HG03571 (cell line): Measurements from ENCODE around the gene FGF14.

Source experiments
- ATAC-seq: cut with Tn5 transposase; IDR thresholded peaks from one replicate; pipeline ENCODE4 v1.9.1; 2021; ENCODE audit not compliant: unreplicated experiment

FGF14 gene

DNA sequence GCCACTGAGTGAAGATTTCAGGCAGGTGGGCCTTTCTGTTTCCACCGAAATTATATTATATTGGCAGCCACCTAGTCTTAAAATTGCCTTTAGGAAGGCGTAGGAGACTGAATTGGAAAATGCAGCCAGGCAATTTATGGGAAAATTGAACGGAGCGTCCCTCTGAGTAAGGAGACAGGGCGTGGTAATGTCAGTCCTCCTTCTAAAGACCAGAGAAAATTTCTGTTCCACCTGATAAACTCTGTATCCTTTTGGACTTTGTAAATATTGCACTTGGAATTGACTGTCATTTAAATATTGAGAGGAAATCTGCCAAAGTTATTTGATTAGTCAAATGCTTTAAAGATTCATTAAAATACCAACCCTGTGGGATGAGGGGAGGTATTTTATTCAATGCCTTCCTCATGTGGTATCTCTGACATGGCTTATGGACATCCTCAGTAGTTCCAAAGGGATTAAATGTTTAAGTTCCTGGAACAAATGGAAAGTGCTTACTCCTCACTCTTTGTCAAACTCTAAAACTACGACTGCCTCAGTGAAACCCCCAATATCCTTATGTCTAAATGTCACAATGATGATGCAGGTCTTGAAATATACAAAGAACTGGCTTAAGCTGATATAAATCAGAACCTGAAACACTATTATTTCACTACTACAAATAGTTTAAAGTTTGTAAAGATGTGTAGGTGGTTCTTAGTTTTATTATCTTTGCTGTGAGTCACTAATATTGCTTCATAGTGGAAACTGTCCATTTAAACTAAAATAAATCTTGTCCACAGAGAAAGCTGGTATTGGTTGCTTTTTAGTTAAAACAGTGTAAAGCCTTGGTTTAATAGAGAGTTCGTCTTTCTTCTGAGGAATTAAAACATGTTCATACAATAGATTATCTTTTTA lies 203.2 kb downstream of the FGF14 start:
- no peak for ATAC-seq

DNA sequence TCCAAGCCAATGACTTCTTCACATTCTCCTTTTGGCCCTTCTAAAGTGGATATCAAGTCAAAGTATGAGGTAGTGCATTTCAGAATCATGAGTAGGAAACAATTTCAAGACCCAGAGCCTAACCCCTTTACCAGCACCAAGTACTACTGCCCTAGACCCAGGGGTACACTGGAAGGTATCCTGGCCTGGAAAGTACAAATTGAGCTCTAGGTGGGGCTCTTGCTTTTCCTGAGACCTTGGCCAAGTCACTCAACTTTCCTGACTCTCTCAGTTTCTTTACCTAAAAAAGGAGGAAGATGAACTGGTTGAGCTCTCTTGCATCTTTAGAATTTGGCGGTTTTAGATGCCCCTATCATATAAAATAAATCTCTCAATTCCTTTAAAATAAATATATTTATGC lies 204.7 kb downstream of the FGF14 start:
- ATAC-seq: no peak

DNA sequence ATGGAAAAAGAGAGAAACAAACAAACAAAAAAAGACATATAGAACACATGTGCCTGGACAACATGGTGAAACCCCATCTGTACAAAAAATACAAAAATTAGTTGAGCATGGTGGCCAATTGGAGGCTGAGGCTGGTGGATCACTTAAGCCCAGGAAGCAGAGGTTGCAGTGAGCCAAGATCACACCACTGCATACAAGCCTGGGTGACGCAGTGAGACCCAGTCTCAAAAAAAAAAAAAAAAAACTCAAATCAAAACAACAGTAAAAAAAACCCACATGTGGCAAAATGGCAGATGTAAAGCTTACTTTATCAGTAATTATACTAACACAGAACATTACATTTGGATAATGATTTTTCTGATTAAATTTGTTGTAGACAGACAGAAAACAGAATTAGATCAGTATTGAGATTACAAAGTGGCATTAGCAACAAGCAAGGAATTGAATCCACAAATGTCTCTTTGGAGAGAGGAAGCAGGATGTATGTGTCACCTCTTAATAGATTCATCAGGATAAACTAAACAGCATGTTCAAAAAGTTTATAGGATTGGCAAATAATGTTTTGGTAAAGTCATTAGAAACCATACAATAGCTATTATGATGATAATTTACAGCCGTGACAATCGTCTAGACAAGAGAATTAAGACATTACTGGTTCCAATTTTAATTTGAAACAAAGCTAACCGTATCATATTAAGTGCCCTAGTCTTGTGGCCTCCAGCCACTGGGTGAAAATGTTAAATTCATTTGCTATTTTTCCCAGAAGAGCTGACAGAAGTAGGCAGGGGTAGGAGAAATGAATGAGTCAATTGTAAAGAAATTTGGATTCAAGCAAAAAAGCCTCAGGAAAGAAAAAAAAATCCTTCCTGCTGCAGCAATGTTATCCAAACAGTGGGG lies 206.0 kb downstream of the FGF14 start:
- no peak for ATAC-seq

DNA sequence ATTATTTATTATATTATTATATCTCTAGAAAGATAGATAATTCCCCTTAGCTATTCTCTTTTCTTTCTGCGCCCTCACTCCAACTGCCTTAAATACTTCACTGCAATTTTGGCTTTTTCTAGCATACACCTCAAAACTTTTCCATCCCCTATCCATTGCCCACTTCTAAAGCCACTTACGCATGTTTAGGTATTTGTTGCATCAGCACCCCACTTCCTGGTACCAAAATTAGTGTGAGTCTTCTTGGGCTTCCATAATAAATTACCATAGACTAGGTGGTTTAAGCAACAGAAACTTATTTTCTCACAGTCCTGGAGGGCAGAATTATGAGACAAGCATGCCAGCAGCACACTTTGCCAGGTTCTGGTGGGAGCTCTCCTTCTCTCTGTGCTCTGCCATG lies 209.0 kb downstream of the FGF14 start:
- no peak for ATAC-seq

DNA sequence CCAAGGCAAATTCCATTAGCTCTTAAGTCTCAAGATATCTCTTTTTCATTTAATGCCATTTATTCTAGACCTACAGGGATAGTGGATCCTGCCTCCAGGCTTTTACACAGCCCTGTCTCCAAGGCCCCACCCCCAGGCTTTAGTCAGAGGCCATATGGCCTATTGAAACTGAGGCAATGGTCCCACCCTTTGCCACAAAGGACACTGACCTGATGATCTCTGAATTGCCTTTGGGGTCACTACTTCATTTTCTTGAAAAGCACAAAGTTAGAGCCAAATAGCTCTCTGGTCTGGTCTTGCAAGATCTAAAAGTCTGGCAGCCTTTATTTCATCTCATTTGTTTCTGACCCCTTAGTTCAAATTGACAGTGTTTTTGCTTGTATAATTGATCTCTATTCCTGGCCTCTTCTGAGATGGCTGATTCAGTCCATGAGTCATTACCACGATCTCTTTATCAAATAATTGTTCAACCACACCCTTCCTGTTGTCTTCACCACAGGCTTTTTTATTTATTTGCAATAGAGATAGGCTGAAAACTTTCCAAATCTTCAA lies 209.8 kb downstream of the FGF14 start:
- ATAC-seq: no peak

DNA sequence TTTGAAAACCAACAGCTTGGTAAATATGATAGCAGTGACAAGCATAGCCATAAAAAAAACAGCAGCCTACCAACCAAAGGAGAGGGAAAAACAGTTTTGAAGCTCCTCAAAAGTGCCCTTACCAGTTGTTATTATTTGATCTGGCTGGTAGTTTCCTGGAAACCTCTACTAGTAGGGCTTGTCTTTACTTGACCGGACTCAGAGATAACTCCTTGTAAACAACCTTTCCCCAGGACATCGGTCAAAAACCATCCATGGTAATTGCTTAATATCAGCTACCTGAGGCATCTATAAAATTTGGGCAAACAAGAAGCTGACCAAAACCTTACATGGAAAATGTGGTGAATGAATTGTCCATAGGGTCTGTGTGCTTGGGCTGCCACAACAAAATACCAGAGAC lies 210.9 kb downstream of the FGF14 start:
- ATAC-seq: no peak

DNA sequence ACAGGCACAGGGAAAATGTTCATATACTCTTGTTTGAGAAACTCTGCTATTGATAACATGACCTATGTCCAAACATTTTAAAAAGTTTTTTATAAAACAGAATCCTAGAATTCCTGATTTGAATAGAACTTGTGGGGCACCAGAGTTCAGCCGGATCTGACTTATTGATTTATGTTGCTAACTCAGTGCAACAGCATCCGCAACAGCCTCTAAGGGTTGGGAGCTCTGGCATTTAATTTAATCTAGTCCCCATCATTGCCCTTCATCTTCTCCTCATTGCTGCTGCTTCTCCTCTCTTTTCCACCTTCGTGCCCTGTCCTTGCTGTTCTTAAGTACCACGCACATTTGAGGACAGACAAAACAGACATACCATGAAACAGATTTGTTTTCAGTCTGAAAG lies 214.5 kb downstream of the FGF14 start:
- ATAC-seq: no peak

DNA sequence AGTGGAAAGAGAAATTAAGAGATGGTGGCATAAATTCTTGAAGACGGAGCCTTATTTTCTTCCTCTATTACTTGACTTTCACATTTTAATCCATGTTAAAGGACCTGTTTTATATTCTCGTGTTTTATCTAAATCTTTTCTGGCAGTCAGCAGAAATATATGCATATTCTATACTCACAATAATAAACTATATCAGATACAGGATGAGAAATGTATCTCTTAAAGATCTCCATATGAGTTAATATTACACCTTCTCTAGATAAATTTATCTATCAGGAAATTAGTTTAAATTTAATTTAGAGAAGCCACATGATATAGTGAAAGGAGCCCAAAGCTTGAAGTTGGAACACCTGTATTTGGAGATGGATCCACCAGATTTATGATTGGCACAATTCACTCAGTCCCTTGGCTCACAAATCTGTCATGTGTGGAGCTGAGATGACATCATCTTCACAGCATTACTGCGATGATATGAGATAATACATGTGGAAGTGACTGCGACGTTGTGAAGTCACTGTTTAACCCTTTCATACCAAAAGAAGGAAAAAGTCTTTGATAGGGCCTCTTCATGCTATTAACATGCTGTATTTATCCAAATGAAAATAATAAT lies 216.4 kb downstream of the FGF14 start:
- ATAC-seq: no peak

DNA sequence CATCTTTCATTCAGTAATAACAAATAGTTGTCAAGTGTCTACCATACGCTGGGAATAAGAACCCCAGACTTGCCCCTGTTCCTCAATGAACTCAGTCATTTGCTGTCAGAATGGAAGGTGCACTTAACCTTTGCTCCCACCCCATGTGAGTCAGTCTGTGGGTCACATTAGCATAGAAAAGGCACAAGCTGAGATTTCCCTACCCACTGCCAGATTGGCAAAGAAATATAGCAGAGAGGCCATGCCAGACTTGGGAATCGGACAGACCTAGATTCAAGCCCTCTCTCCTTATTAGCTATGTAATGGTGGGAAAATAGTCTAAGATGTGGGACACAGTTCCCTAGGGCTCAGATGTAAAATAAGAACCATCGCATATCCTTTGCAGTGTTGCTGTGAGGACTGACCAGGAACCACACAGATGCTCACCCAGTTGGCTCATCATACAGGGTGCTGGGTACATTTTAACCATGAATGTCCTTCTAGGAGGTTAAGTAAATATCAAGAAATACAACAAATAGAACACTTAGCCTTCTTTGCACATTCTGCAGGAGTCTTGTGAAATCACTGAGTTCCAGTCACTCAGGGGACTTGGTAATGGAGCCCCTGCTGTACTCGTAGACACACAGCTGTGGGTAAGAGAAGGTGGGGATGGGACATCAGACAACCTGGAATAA lies 218.2 kb downstream of the FGF14 start:
- no peak for ATAC-seq

DNA sequence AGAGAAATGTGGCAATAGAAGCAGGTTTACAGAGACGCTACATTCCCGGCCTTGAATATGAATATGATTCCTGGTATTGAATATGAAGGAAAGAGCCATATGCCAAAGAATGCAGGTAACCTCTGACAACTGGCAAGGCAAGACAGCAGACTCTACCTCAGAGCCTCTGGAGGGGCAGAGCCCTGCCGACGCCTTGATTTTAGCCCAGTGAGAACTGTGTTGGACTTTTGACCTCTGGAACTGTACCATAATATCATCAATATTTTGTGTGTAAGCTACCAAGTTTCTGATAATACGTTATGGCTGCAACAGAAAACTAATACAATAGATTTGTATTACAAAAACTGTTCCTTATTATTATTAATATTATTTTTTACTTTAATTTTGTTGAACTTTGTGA lies 219.7 kb downstream of the FGF14 start:
- no peak for ATAC-seq

DNA sequence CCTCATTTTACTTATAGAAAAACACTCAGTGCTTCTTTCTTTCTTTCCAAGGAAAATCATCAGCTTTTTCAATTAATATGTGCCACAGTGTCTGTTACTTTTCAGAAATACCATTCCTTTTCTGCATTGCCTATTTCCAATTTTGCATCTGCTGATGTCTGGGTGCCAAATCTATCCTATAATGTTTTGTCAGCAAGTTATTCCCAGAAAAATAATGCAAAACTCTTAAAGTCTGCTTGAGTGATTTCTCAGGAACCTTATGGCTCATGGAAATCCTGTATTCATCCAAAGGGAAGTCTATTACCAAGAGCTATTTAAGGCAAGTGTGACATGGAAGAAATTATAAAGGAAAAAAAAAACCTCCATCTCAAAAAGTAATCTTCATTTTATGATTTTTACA lies 224.4 kb downstream of the FGF14 start:
- no peak for ATAC-seq

DNA sequence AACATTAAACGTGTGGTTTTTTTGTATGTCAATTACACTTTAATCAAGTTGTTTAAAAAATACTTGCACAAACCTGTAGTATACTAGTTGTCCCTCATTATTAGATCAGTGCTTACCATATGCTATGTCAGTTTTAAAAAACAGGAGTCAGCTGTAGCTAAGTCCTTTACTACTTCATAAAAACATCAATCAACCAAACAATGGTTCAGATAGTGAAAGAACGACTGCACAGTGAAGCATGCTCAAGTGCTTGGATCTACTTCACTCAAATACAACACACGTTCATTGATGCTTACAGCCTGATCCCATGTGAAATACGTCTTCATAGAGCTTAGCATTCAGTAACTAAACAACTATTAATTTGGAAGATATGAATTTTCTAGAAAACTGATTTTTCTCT lies 225.0 kb downstream of the FGF14 start:
- ATAC-seq: no peak

DNA sequence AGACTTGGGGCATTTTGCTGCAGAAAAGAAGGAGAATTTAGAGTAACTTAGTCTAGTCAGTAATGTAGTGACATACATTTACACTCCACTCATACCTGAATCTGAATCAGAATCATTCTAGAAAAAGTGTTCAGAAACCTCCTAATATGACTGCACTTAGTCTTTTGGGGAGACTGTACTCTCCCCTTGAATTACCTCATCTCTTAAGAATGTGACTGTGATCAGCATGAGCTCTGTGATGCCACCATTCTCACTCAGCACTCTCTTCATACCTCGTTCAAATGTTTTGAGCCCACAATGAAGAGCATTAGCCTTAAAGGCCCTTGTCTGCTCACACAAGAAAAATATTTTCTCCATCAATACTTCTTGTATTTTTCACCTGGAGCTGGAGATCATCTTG lies 229.4 kb downstream of the FGF14 start:
- ATAC-seq: no peak

DNA sequence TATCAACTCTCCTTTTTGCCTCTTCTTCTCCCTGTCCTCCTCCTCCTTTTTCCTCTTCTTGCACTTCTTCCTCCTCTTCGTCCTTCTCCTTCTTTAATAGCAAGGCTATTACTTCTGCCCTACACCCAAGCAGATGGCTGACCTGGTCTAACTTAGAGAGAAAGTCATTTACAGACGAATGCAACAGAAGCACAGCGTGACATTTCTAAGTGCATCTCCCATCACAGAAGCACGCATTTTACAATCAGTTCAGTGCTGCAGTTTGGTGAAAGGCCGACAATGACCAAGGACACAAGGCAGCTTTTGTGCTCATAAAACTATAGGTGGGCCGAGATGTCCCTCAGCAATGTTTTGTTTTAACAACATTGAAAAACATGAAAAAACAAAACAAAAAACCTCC lies 231.5 kb downstream of the FGF14 start:
- ATAC-seq: no peak

DNA sequence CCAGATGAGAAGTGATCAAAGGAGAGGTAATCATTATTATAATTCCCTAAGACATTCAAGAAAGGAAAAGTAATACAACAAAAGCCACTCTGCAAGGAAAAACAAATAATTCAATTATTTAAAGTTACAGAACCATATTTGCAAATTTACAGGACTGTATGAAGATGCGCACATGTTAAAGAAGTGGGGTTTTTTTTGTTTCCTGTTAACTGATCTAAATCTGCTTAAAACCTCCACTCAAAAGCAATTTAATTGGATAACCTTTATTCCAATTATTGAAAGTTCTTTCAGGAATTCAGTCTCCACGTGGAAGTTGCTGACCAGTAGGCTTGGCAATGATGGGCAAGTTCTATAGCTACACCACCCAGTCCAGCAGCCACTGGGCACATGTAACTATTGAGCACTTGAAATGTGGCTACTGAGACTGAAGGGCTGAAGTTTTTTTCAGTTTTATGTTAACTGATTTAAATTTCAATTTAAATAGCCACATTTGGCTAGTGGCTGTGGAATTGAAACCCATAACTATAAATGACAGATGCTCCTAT lies 232.3 kb downstream of the FGF14 start:
- no peak for ATAC-seq

DNA sequence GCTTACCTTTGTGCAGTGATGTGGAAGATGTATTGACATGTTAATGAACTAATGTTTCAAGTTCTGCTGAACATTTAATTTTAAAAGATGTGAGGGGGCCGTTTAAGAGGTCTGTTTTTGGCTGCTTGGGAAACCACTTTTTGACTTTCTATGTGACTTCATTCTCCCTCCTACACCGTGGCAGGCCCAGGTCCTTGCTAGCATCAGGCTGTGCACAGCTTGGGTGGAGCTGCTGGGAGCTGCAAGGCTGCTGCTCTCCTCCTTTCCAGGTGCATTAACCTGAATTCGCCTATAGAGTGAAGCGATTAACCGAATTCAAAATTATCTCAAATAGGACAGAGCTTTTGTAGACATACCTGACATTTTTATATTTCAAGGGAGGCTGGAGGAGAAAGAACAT lies 249.1 kb downstream of the FGF14 start:
- ATAC-seq: no peak

DNA sequence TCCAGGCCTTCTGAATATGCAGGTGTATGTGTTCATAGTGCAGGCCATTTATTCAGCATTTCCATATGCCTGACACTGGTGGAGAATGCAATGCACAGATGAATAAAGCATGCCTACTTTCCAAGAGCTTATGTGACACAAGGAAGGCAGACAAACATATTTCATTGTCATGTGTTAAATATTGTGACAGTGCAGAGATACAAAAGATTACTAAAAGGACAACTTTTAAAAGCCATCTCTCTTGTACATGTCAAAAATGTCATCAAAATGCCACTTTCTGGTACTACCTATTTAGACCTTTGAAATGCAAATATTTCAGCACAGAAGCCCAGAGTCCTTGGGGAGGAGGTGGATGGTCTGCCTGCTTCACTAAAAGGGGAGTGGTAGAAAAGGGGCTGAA lies 254.5 kb downstream of the FGF14 start:
- no peak for ATAC-seq

DNA sequence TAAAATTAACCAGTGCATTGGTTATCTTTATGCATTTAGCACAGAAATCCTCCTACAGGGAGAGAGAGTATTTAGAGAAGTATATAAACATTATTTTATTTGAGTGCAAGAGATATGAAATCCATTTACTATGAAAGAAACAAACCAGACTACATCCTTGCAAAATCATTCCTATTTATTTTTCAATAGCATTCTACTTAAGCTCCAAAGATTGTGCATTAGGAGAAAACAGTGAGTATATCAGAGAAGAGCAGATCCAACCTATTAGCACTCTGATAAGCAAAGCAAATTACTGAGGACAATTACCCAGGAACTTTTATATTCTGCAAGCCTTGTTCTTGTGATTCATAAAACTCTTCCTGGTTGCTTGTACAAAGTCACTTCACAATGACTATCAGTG lies 256.1 kb downstream of the FGF14 start:
- no peak for ATAC-seq

DNA sequence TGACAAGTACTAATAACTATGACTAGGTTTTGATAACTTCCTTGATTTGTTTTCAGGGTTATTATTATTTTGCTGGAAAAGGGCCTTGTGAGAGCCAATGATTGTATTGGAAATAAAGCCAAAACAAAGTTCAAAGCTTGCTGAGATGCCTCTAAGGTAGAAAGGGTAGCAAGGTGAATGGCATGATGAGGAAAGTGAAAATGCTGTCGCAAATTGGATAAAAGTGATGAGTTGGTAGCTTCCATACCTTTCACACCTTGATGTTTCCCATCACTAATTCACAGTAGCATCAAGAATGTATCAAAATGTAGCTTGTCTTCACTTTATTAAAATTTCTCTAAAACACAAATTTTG lies 259.4 kb downstream of the FGF14 start:
- ATAC-seq: no peak

DNA sequence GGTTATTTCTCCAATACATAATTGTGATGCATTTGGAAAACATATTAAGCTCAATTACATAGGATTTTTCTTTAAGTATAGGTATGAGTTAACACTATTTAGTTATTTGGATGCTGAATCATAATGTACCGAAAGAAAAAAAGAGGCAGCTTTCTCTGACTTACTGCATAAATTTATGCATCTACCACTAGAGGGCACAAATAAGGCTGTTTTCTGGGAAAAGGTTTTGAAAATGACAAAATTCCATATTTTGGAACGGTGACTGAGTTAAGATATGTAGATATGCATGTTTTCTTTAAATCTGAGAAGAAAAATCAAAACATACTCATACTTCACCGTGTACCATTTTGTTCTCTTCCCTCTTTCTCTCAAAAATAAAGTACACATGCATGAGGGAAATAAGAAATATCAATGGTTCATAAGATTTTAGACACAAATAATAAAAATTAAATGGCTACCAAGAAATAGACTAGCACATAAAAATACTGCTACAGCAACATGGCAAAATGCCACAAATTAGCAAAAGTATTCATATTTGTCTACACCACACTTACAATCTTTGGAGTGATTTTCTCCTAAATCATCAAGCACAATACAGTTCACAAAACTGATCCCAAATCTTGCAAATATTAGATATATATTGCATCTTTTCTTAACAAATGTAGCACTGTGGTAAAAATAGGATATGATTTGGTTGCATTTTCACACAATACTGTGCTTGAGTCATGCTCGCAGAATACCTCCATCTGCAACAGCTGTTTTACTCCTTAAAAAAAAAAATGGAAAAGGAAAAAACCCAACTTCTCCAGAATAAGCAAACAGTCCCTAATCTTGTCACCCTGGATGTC lies 260.0 kb downstream of the FGF14 start:
- no peak for ATAC-seq
